ENCODE data around the gene DUS1L.
A peak's percentile ranks its signal among the peaks of the same experiment; 100 is the strongest.

The DUS1L gene

DNA sequence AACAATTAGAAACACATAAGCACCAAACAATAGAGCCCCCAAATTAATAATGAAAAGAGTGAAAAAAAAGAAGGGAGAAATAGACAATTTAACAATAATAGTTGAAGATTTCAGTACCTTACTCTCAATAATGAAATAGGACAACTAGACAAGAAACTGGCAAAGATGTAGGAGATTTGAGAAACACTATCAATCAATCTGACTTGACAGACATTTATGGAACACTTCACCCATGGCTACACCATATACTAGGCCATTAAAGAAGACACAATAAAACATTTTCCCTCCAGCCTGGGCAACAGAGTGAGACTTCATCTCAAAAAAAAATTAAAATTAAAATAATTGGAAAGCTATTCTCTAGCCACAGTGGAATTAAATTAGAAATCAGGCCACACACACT is 5.0 kb upstream of the DUS1L start:
- H3K27ac ChIP-seq, result no peak overlapping the region
- no peaks in the 10 kb centered on the region for H3K27me3 ChIP-seq (replicated peaks)
- no peaks in the 10 kb centered on the region for H3K36me3 ChIP-seq (replicated peaks)
- TF ChIP-seq, protein P1, sequence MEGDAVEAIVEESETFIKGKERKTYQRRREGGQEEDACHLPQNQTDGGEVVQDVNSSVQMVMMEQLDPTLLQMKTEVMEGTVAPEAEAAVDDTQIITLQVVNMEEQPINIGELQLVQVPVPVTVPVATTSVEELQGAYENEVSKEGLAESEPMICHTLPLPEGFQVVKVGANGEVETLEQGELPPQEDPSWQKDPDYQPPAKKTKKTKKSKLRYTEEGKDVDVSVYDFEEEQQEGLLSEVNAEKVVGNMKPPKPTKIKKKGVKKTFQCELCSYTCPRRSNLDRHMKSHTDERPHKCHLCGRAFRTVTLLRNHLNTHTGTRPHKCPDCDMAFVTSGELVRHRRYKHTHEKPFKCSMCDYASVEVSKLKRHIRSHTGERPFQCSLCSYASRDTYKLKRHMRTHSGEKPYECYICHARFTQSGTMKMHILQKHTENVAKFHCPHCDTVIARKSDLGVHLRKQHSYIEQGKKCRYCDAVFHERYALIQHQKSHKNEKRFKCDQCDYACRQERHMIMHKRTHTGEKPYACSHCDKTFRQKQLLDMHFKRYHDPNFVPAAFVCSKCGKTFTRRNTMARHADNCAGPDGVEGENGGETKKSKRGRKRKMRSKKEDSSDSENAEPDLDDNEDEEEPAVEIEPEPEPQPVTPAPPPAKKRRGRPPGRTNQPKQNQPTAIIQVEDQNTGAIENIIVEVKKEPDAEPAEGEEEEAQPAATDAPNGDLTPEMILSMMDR (IDR thresholded peaks at IDR 0.05; ENCODE audit: low read depth, low read length, missing control alignments), result no peak
- in situ Hi-C loops (cut with HindIII; ENCODE audit: low pct_ligation_motif_present, low sequenced_read_pairs), result no loop called here
- DNase-seq, result no peak
- no peak overlapping the region for H3K4me3 ChIP-seq (ENCODE audit: low read depth, low read length)

DNA sequence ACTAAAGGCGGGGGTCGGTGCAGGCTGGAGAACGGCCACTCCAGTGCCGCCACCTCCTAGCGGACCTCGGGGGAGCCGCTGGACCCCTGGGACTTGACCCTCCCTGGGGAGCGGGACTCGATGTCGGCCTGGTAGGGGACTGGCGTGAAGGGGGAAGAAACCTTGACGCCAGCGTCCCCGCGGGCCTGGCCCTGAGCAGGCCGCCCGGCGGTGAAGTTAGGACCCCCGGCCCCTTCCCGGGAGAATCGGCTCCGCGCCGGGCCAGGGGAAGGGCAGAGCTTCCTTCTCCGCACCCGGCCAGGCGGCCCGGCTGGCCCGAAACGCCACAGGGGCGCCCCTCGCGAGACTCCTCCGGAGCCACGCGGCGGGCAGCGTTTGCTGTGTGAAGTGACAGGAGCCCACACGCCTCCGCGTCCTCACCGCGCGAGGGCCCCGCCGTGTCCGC is 389 bp downstream of the DUS1L start:
- TF ChIP-seq, protein P1 (IDR thresholded peaks at IDR 0.05; ENCODE audit: low read depth, low read length, missing control alignments), result no peak
- Histone ChIP-seq H3K27me3 (replicated peaks) (no peaks in the 10 kb centered on the region), H3K4me3 (ENCODE audit: low read depth, low read length) (peak overlapping the region; percentile 72), H3K36me3 (replicated peaks) (peaks cover 26% of the 10 kb centered on the region), H3K27ac (peak overlapping the region; percentile 21)
- in situ Hi-C loops (cut with HindIII; ENCODE audit: low pct_ligation_motif_present, low sequenced_read_pairs), result no loop called here
- no peak for DNase-seq

DNA sequence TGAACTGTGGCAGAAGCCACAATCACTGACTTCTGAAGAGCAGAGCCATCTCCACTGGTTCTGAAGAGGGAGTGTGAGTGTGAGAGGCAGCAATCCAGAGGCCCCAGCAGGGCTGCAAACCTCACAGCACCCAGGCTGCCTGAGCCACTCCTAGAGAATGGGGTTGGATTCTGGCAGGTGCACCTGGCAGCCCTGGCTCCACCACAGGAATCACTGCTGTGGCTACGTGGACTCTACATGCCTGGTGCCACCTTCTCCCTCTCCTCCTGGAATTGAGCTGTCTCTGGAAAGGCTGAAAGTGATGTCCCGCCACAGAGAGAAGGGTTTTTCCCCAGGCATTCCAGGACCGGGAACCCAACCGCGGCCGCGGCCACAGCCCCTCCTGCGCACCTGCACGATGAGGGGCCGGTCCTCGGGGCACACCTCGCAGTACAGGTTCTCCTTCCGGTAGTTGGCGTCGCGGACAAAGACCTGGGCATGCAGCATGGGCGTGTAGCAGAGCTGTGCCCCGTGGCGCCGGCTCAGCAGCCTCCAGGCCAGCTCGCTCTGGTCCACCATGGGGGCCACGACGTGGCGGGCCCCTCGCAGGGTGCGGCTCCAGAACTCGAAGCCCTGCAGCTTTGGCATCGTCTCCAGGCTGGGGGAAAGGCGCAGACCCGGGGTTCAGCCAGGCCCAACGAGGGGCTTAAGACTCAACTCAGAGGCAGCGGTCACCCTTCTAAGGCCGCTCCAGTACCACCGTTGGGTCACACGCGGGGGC is 991 bp downstream of the DUS1L start:
- Histone ChIP-seq H3K4me3 (ENCODE audit: low read depth, low read length) (peak overlapping the region; percentile 72), H3K36me3 (replicated peaks) (peaks cover 31% of the 10 kb centered on the region), H3K27me3 (replicated peaks) (no peaks in the 10 kb centered on the region), H3K27ac (no peak overlapping the region)
- TF ChIP-seq, protein P1 (IDR thresholded peaks at IDR 0.05; ENCODE audit: low read depth, low read length, missing control alignments), result no peak
- in situ Hi-C loops (cut with HindIII; ENCODE audit: low pct_ligation_motif_present, low sequenced_read_pairs), result no loop called here
- DNase-seq, result no peak

DNA sequence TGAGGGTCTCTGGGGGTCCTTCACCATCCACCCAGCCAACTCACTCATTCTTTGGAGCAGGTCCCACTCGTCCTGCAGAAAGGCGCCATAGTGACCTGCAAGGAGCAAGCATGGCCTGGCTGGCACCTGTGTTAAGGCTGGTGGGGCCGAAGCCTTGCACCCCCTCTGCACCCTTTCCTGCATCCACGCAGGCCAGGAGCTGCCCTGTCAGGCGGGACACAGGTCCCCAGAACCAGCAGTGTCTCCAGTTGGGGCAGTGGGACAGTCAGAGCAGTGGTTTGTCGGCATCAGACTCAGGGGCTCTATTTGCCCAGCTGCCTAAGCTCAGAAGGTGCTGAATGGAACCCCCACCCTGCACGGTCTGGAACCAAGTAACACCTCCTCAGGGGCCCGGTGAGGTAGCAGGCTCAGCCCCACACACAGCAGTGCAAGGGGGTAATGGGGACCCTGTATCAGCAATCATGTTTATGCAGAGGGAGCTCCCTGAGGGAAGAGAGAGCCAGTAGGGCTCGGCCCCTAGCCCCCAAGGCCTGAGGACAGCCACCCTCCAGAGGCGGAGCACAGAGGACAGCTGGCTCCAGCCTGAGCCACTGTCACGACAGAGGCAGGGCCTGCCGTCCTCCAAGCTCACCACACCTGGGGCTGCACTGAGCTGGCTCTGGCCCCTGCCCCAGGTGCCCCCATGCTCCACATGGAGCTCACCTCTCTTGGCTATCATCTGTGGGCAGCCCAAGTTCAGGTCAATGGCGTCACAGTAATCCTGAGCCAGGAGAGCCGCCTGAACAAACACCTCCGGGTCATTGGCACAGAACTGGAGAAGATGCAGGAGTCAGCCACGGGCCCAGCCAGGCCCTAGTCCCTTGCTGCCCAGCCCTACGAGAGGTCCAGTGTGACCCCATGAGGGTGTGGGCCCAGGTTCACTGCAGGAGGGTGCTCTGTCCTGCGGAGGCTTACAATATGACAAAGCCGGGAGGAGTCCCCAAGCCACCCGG is 1.9 kb downstream of the DUS1L start:
- in situ Hi-C loops (cut with HindIII; ENCODE audit: low pct_ligation_motif_present, low sequenced_read_pairs), result no loop called here
- DNase-seq, result no peak
- Histone ChIP-seq H3K27ac (no peak overlapping the region), H3K4me3 (ENCODE audit: low read depth, low read length) (no peak overlapping the region), H3K27me3 (replicated peaks) (no peaks in the 10 kb centered on the region), H3K36me3 (replicated peaks) (peaks cover 31% of the 10 kb centered on the region)
- TF ChIP-seq, protein P1 (IDR thresholded peaks at IDR 0.05; ENCODE audit: low read depth, low read length, missing control alignments), result no peak

DNA sequence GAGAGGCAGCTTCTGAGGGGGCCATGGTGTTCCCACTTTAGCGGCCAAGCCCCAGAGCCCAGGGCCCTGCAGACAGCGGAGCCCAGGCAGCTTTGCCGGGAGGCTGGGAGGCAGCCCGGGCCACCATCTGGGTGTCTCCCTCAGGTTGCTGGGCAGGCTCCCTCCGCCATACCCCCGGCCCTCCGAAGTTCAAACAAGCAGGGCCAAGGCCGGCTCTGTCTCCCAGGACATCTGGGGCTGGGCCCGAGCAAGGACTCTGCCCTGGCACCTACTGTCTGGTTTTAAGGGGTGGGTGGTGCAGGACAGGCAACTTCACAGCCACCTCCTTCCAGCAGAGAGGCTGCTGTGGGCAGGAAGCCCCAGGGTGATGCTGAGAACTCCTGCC is 2.6 kb downstream of the DUS1L start:
- Histone ChIP-seq H3K27me3 (replicated peaks) (no peaks in the 10 kb centered on the region), H3K4me3 (ENCODE audit: low read depth, low read length) (no peak overlapping the region), H3K27ac (no peak overlapping the region), H3K36me3 (replicated peaks) (peaks cover 35% of the 10 kb centered on the region)
- in situ Hi-C loops (cut with HindIII; ENCODE audit: low pct_ligation_motif_present, low sequenced_read_pairs), result no loop called here
- no peak for DNase-seq
- TF ChIP-seq, protein P1 (IDR thresholded peaks at IDR 0.05; ENCODE audit: low read depth, low read length, missing control alignments), result no peak
